ENCODE data around the gene HDAC4.

DNA sequence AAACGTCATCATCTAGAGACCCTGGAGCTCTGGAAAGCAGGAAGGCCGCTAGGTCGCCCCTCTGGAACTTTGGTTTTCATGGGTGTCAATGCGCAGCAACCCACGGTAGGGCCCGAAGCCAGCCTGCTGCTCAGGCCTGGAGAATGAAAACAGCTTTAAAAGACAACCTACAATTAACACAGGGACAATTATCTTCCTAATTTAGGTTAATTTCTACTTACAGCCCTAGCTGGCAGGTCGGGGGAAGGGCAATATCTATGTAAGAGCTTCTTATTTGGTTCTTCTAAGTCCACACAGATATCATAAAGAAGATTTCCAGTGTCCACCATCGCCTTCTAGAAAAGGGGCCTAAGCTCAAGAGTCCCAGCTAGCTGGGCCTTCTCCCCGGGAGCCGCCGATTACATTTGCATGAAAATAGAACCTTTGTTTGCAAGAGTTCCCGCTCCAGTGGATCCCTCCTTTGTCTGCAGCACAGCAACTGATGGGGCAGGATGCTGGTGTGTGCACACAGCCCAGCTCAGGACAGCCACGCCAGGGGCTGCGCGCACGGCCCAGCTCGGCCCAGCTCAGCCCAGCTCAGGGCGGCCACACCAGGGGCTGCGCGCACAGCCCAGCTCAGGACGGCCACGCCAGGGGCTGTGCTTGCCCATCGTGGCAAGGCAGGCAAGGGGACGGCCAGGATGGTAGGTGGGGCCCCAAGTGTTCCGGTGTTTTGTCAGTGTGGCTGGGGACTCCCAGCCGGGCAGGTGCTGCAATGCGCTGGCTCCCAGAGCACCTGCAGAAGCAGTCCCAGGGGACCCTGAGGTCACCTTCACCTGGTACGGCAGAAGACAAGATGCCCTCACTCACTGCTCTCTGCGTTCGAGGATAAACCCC lies 109.1 kb downstream of the HDAC4 start:
- TF ChIP-seq FOSL1 (IDR thresholded peaks at IDR 0.05; ENCODE audit: low read depth) (no peak), CTCF (IDR thresholded peaks at IDR 0.05 in 2 of 3, conservative IDR thresholded peaks at IDR 0.05 in 1 of 3; ENCODE audit: borderline replicate concordance in 1 of 3, insufficient read depth in 1 of 3, low read depth in 2 of 3, low read length in 2 of 3) (no peak), EZH2 (IDR thresholded peaks at IDR 0.05) (no peak), RAD21 (IDR thresholded peaks at IDR 0.05; ENCODE audit: low read depth) (no peak), CEBPB (IDR thresholded peaks at IDR 0.05; ENCODE audit: low read depth) (no peak)
